Liver (tissue), 9 donors: ENCODE results near the gene MAML3. TPM values are rescaled to one million over a fixed set of nuclear protein-coding genes. Genes with fewer than 3 reads are reported as not detected.

Experiments used
- DNase-seq: peaks from one replicate; pipeline ENCODE4 v3.0.0-alpha.2; 2017; ENCODE audit warnings: low spot score
- H3K27ac ChIP-seq, 2 donors: one replicate each; pipeline ENCODE4 v1.7.0; 2013; ENCODE audit warnings: inconsistent platforms in 2 of 2, low read length in 2 of 2, control low read depth in 1 of 2, low read depth in 1 of 2, mild to moderate bottlenecking in 1 of 2
- H3K27me3 ChIP-seq, 4 donors: one replicate each; pipeline versions ENCODE4 v1.6.1 to v1.7.0; 2013; ENCODE audit warnings: low read length in 3 of 4, inconsistent platforms in 1 of 4, mild to moderate bottlenecking in 1 of 4, moderate library complexity in 1 of 4; ENCODE audit not compliant: control insufficient read depth in 4 of 4, insufficient read depth in 4 of 4
- H3K36me3 ChIP-seq, 4 donors: one replicate each; pipeline versions ENCODE4 v1.6.1 to v1.7.0; 2013; ENCODE audit warnings: low read length in 3 of 4, mild to moderate bottlenecking in 3 of 4, low read depth in 1 of 4, moderate library complexity in 1 of 4; ENCODE audit not compliant: control insufficient read depth in 4 of 4, insufficient read depth in 3 of 4
- H3K4me1 ChIP-seq, 4 donors: one replicate each; pipeline versions ENCODE4 v1.6.1 to v1.7.0; 2013; ENCODE audit warnings: low read length in 3 of 4, mild to moderate bottlenecking in 3 of 4, moderate library complexity in 1 of 4; ENCODE audit not compliant: control insufficient read depth in 4 of 4, insufficient read depth in 4 of 4
- H3K4me3 ChIP-seq, 3 donors: one replicate each; pipeline versions ENCODE4 v1.6.1 to v1.7.0; 2013; ENCODE audit warnings: low read length in 3 of 3, control low read depth in 1 of 3, low read depth in 1 of 3, mild to moderate bottlenecking in 1 of 3
- H3K9ac ChIP-seq, 2 donors: one replicate each; pipeline ENCODE4 v1.7.0; 2013; ENCODE audit warnings: low read length in 2 of 2, mild to moderate bottlenecking in 2 of 2, moderate library complexity in 2 of 2, control low read depth in 1 of 2, low read depth in 1 of 2
- H3K9me3 ChIP-seq, 4 donors: one replicate each; pipeline versions ENCODE4 v1.6.1 to v1.7.0; 2013; ENCODE audit warnings: low read length in 3 of 4; ENCODE audit not compliant: control insufficient read depth in 4 of 4
- ATF3 ChIP-seq: IDR thresholded peaks from 2 replicates; pipeline ENCODE4 v1.6.1; 2016; ENCODE audit warnings: antibody characterized with exemption
- CTCF ChIP-seq: fragments of 150-350 bp; IDR thresholded peaks from 2 replicates; pipeline ENCODE4 v1.5.1; 2017; ENCODE audit warnings: improper control_type of control experiment, low read depth, low read length; ENCODE audit not compliant: missing input control
- EGR1 ChIP-seq, 2 donors: IDR thresholded peaks; 2 replicates each; pipeline ENCODE4 v1.6.1; 2016 to 2018; ENCODE audit warnings: antibody characterized with exemption in 2 of 2, low read depth in 2 of 2
- FOXA1 ChIP-seq: IDR thresholded peaks from 2 replicates; pipeline ENCODE4 v1.6.1; 2016; ENCODE audit warnings: antibody characterized with exemption
- FOXA2 ChIP-seq: IDR thresholded peaks from 2 replicates; pipeline ENCODE4 v1.6.1; 2016; ENCODE audit warnings: antibody characterized with exemption
- GABPA ChIP-seq, 2 donors: IDR thresholded peaks in 1 of 2; conservative IDR thresholded peaks in 1 of 2; 2 replicates each; pipeline ENCODE4 v1.6.1; 2016; ENCODE audit warnings: antibody characterized with exemption in 2 of 2, mild to moderate bottlenecking in 1 of 2, moderate library complexity in 1 of 2
- HNF4A ChIP-seq, 2 donors: conservative IDR thresholded peaks; 2 replicates each; pipeline ENCODE4 v1.6.1; 2016; ENCODE audit warnings: antibody characterized with exemption in 2 of 2, mild to moderate bottlenecking in 2 of 2
- HNF4G ChIP-seq: IDR thresholded peaks from 2 replicates; pipeline ENCODE4 v1.6.1; 2016; ENCODE audit warnings: antibody characterized with exemption
- JUND ChIP-seq, 2 donors: IDR thresholded peaks; 2 replicates each; pipeline ENCODE4 v1.6.1; 2016; ENCODE audit warnings: antibody characterized with exemption in 2 of 2
- MAX ChIP-seq: IDR thresholded peaks from 2 replicates; pipeline ENCODE4 v1.6.1; 2016; ENCODE audit warnings: antibody characterized with exemption
- NR2F2 ChIP-seq: IDR thresholded peaks from 2 replicates; pipeline ENCODE4 v1.6.1; 2016; ENCODE audit warnings: antibody characterized with exemption
- REST ChIP-seq: IDR thresholded peaks from 2 replicates; pipeline ENCODE4 v1.6.1; 2016; ENCODE audit warnings: antibody characterized with exemption, mild to moderate bottlenecking
- RXRA ChIP-seq, 2 donors: IDR thresholded peaks; 2 replicates each; pipeline ENCODE4 v1.6.1; 2017 to 2018; ENCODE audit warnings: antibody characterized with exemption in 2 of 2, mild to moderate bottlenecking in 1 of 2
- TAF1 ChIP-seq: conservative IDR thresholded peaks from 2 replicates; pipeline ENCODE4 v1.6.1; 2016; ENCODE audit warnings: antibody characterized with exemption, mild to moderate bottlenecking
- YY1 ChIP-seq: IDR thresholded peaks from 2 replicates; pipeline ENCODE4 v1.6.1; 2016; ENCODE audit warnings: antibody characterized with exemption, mild to moderate bottlenecking
- ZBTB33 ChIP-seq: IDR thresholded peaks from 2 replicates; pipeline ENCODE4 v1.6.1; 2016; ENCODE audit warnings: antibody characterized with exemption
- WGBS: extraction: QIAGEN DNeasy Blood & Tissue Kit; methylation state at CpG from one replicate; pipeline ENCODE4 v1.1.7; 2013; 5-methylcytosine and 5-hydroxymethylcytosine counted together
- polyA plus RNA-seq, 2 donors: library from polyadenylated mRNA; stranded (reverse) in 1 of 2; unstranded in 1 of 2; fragments of 200-250 nt in 1 of 2; fragments of >200 nt in 1 of 2; fragmentation: Nextera tagmentation in 1 of 2; extraction: Ambion mirVana in 1 of 2; gene quantifications; one replicate each; pipeline versions ENCODE4 v1.2.1 to v1.2.3, GENCODE V29; 2013 to 2015
- total RNA-seq, 2 donors: library from RNA; depleted of rRNA; stranded (reverse); fragments of >200 nt; gene quantifications; one replicate each; pipeline ENCODE4 v1.2.3, GENCODE V29; 2014
- donor health status: healthy.
- donor health status: healthy.
- donor health status: healthy.
- donor health status: healthy.
- donor health status: healthy.

The MAML3 gene
- total and polyA plus RNA-seq, 4 donors, result 1.3 to 4.3 (median 2.7) TPM

GRCh38 chr4:139816856-139817255 is 337.1 kb downstream of the MAML3 start:
- Histone ChIP-seq H3K36me3 (no peaks in the 10 kb centered on the region), H3K4me3 (no peak overlapping the region)
- TF ChIP-seq YY1 (no peak), EGR1 (IDR thresholded peaks at IDR 0.05; ENCODE audit: low read depth in 2 of 2) (no peak), FOXA2 (no peak), HNF4A (conservative IDR thresholded peaks at IDR 0.05) (no peak)

GRCh38 chr4:139815778-139816601 is 338.0 kb downstream of the MAML3 start:
- no peak overlapping the region for H3K4me3 ChIP-seq
- no peak for TF ChIP-seq FOXA1
- TF ChIP-seq ATF3, result no peak
- no peak for TF ChIP-seq FOXA2
- no peak for TF ChIP-seq EGR1 (IDR thresholded peaks at IDR 0.05; ENCODE audit: low read depth in 2 of 2)
- no peak for TF ChIP-seq NR2F2
- no peak for TF ChIP-seq RXRA (IDR thresholded peaks at IDR 0.05)
- TF ChIP-seq HNF4A (conservative IDR thresholded peaks at IDR 0.05), result no peak
- no peak for TF ChIP-seq TAF1
- TF ChIP-seq GABPA (IDR thresholded peaks at IDR 0.05 in 1 of 2, conservative IDR thresholded peaks at IDR 0.05 in 1 of 2), result no peak
- no peaks in the 10 kb centered on the region for H3K27me3 ChIP-seq
- H3K9ac ChIP-seq, result no peak overlapping the region
- H3K4me1 ChIP-seq, result peaks cover 0 to 15% (median 9%) of the 10 kb centered on the region in 4 donors
- no peaks in the 10 kb centered on the region for H3K36me3 ChIP-seq
- peak overlapping the region in 1 of 2 donors; percentile 49 for H3K27ac ChIP-seq
- H3K9me3 ChIP-seq, result no peaks in the 10 kb centered on the region
- DNase-seq, result no peak
- 66% methylated on average over 24 of the region's 24 CpGs for WGBS

More at GRCh38 chr4:139816856-139817255, 337.1 kb downstream of the MAML3 start:
- DNase-seq, result no peak
- H3K4me1 ChIP-seq, result peaks cover 0 to 15% (median 9%) of the 10 kb centered on the region in 4 donors
- H3K27me3 ChIP-seq, result no peaks in the 10 kb centered on the region
- WGBS, result 98% methylated on average over 3 of the region's 3 CpGs
- no peak overlapping the region for H3K9ac ChIP-seq
- H3K9me3 ChIP-seq, result no peaks in the 10 kb centered on the region
- no peak overlapping the region for H3K27ac ChIP-seq

- H3K4me3 ChIP-seq, result peak overlapping the region in 2 of 3 donors; percentile 1 to 30
- WGBS, result 11% methylated on average over 8 of the region's 8 CpGs
- H3K27ac ChIP-seq, result peak overlapping the region; percentile 40 to 86
- peak overlapping the region in 1 of 2 donors; percentile 37 for H3K9ac ChIP-seq
- no peak for DNase-seq
- no peaks in the 10 kb centered on the region for H3K27me3 ChIP-seq
- H3K4me1 ChIP-seq, result peaks cover 0 to 16% (median 9%) of the 10 kb centered on the region in 4 donors
- peaks cover 0 to 2% (median under 1%) of the 10 kb centered on the region in 4 donors for H3K9me3 ChIP-seq
- no peaks in the 10 kb centered on the region for H3K36me3 ChIP-seq
- TF ChIP-seq YY1 (peak; percentile 52), FOXA1 (no peak), REST (no peak), ZBTB33 (peak; percentile 29), HNF4A (conservative IDR thresholded peaks at IDR 0.05) (peak; percentile 53 to 59), RXRA (IDR thresholded peaks at IDR 0.05) (peak; percentile 82), TAF1 (no peak), MAX (peak; percentile 56), JUND (IDR thresholded peaks at IDR 0.05) (peak in 1 of 2 donors; percentile 42), HNF4G (no peak), CTCF (no peak), ATF3 (no peak), NR2F2 (peak; percentile 28), FOXA2 (peak; percentile 30)
Observed at GRCh38 chr4:139814323-139815015, 339.5 kb downstream of the MAML3 start.
